ENCODE data around the gene CELF4.

DNA sequence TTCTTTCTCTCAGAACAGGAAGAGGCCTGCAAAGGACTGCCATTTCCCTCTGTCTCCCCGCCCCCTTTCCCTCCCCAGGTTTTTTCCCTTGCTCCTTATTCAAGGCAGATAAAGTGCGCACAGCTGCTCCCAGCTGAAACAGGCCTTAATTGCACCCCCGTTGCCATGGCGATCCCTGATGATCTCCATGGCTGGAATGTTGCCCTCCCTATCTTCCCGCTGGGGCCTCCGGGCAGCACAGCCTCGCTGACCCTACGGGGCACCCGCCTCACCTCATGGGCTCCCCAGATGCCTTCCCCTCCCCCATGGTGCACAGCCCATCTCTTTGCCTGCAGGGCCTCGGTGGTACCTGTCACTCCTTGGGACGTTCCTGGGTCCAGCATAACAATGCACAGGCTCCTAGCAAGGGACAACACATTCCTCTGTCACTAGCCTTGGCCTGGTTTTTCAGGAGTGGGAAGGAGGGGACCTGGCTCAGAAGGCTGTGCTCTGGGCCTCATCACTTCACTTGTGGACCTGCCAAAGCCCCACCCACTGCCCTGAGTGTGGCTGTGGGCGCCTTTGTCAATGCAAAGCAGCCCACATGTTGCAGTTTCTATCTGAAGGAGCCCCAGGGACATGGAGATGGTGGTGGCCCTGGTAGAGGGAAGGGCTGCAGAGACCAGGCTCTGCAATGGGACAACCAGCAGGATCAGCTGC is 115.0 kb downstream of the CELF4 start:
- TF ChIP-seq, protein P1, sequence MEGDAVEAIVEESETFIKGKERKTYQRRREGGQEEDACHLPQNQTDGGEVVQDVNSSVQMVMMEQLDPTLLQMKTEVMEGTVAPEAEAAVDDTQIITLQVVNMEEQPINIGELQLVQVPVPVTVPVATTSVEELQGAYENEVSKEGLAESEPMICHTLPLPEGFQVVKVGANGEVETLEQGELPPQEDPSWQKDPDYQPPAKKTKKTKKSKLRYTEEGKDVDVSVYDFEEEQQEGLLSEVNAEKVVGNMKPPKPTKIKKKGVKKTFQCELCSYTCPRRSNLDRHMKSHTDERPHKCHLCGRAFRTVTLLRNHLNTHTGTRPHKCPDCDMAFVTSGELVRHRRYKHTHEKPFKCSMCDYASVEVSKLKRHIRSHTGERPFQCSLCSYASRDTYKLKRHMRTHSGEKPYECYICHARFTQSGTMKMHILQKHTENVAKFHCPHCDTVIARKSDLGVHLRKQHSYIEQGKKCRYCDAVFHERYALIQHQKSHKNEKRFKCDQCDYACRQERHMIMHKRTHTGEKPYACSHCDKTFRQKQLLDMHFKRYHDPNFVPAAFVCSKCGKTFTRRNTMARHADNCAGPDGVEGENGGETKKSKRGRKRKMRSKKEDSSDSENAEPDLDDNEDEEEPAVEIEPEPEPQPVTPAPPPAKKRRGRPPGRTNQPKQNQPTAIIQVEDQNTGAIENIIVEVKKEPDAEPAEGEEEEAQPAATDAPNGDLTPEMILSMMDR (IDR thresholded peaks at IDR 0.05; ENCODE audit: low read depth, low read length, poor library complexity, severe bottlenecking), result no peak
- TF ChIP-seq EZH2phosphoT487 (IDR thresholded peaks at IDR 0.05; ENCODE audit: borderline replicate concordance, low read length), result no peak
